ENCODE results near the gene NCAPD2.
"Not testable (repeated sequence)": the region's sequence is repeated elsewhere in the genome, so short reads cannot be mapped to it uniquely, and the experiment has no call there.

Gene NCAPD2

DNA sequence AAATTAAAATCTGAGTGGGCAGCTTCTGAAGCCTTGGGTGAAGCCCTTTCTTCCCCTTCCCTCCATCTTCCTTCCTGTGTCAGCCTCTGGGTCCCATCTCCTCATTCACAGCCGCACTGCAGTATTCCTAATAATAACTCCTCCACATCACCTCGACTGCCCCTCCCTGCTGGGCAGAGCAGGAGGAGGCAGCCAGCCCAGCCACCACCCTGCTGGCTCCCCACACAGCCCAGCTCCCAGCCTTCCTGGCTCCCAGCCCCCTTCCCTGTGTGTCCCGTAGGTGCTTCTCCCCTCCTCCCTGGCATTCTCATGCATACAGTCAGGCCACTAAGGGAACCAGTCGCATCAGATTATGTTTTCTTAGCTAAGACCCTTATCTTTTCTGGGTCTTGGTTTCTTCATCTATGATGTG lies 58.2 kb downstream of the NCAPD2 start:
- no peak for DNase-seq

DNA sequence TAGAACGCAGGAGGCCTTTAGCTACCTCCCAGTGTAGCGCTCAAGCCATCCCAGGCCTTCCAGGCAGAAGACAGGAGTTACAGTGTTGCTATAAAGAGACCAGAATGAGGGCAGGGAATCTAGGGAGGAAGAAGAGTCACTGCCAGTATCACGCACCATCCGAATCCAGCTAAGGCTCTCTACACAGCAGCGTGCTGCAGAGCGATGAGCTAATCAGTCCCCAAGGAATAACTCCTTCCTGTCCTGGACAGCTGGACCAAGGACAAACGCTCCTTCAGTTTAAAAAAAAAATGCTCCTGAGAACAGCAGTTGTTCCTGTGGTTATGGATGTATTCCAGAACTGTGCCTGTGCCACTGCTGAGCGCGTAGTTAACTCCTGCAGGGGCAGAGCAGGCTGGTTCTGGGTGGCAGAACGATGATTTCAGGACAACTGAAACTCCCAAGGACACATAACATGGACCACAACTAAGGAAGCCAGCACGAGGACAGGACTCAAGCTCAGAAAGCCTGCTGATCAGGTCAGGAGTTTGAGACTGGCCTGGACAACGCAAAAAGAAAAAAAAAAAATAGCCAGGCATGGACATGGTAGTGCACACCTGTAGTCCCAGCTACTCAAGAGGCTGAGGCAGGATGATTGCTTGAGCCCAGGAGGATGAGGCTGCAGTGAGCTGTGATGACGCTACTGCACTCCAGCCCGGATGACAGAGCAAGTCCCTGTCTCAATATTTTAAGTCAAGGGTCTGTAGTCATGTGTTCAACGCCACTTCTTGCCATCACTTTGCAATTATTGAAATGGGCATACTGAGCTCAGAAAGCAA lies 59.4 kb downstream of the NCAPD2 start:
- no peak for DNase-seq

DNA sequence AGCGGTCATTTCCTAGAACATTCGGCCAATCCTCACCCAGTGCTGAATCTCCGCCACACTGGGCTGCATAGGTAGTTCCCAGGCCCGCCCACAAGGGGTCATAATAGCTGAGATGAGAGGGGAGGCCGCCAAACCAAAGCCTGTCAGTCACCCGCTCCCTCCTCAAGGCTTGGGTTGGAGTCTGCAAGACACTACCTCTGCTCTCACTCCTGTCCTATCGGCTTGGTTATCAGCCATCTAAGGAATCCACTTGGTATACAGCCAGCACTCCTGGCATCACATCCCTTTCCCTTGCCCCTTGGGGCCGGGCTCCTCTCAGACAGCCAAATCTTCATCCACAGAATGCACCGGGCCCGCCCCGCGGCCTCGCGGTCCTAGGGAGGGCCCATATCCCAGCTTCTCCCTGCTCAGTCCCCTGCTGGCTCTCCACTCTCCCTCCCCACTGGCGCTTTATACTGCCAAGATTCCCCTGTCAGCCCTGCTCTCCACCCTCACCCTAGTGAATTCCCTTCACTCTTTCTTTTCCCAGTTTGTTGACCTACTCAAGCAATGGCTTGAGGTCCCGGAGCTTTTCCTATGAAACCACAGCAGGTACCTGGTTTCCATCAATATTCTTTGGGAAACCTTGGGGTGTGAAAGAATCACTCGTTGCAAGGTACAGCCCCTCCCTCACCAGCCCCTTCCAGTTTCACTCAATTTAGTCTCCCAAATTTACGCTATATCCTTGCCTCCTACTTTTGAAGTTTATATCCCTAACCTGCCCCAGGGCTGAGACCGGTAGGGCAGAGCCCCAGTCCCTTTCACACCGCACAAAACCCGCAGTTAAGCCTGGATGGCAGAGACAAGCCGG lies 60.5 kb downstream of the NCAPD2 start:
- DNase-seq = no peak

DNA sequence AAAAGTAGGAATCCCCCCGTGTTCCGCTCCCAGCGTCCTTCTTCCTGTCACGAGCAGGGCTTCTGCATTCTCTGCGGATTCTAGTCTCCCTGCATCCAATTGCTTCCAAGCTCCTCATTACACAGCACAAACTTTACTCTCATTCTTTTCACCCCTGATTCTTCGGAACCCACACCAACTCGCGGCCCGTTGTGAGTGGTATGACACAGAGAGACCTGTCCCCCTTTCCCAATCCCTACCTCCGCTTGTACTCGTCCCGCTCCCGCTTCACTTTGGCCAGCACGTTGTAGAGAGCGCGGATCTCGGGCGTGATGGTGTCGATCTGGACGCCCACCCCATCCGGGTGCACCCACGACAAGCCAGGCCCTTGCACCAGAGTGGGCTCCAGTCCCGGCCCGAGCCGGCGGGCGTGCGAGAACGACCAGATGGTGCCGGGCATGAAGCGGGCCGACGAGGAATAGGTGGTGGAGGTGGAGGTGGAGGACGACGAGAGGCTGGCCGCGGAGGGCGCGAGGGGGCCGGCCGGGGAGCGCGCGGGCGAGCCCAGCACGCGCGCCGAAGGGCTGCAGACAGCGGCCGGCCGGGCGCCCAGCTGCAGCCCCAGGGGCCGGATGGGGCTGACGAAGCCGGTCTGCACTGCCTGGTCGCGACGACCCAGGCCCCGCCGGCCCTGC lies 61.3 kb downstream of the NCAPD2 start:
- no peak for DNase-seq

DNA sequence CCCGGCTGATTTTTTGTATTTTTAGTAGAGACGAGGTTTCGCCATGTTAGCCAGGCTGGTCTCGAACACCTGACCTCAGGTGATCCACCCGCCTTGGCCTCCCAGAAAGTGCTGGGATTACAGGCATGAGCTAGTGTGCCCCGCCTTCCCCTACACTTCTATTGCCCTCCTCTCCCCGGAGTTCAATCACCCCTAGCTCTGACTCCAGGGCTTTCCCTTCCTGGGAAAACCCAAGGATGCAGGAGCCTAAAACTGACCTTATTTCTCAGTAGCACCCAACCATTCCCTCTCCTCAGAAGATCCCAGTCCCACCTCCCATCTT lies 62.6 kb downstream of the NCAPD2 start:
- DNase-seq = not testable (repeated sequence)

DNA sequence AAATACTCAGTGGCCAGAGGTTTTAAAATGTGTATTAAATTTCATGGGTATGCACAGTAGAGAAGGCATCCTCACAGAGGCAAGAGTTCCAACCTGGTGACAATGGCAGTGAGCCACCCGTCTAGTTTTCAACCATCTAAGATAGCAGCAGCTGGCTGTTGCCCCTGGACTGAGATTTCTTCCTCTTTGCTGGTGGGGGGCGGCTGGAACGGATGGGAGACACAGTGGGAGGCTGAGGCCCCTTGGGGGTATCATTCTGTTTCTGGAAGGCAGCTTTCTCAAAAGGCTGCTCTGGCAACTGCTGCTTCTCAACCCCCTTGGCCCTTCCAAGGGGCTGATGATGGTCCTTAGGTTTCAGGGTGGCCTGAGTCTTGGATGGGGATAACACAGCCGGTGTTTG lies 63.0 kb downstream of the NCAPD2 start:
- no peak for DNase-seq

DNA sequence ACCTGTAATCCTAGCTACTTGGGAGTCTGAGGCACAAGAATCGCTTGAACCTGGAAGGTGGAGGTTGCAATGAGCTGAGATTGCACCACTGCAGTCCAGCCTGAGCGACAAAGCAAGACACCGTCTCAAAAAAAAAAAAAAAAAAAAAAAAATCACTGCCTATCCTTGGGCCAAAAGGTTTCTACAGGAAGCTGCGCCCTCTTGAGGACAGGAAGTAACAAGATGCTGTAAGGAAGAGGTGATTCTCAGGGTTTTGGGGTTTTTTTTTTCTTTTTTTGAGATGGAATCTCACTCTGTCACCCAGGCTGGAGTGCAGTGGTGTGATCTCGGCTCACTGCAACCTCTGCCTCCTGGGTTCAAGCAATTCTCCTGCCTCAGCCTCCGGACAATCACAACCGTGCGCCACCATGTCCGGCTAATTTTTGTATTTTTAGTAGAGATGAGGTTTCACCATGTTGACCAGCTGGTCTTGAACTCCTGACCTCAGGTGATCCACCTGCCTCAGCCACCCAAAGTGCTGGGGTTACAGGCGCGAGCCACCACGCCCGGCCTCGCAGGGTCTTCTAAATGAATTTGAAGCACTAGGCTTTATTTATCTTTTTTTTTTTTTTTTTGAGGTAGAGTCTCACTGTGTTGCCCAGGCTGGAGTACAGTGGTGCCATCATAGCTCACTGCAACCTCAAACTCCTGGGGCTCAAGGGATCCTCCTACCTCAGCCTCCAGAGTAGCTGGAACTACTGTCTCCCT lies 64.3 kb downstream of the NCAPD2 start:
- DNase-seq = not testable (repeated sequence)

DNA sequence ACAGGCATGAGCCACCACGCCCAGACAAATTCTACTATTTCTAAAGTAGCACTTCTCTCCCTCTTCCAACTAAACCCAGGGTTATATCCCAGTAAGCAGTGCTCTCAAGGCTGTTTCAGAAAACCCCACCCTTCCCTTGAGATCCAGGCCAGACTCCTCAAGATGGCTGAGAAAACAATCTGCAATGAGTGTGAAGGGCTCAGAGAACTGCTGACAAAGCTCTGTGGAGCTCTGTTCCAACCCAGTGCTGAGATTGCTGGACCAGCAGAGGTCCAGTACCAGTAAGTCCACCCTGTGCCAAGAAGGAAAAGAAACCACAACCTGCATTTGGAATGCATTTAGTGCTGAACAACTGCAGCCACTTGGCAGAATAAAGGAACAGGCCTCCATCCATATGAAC lies 65.6 kb downstream of the NCAPD2 start:
- DNase-seq = no peak

DNA sequence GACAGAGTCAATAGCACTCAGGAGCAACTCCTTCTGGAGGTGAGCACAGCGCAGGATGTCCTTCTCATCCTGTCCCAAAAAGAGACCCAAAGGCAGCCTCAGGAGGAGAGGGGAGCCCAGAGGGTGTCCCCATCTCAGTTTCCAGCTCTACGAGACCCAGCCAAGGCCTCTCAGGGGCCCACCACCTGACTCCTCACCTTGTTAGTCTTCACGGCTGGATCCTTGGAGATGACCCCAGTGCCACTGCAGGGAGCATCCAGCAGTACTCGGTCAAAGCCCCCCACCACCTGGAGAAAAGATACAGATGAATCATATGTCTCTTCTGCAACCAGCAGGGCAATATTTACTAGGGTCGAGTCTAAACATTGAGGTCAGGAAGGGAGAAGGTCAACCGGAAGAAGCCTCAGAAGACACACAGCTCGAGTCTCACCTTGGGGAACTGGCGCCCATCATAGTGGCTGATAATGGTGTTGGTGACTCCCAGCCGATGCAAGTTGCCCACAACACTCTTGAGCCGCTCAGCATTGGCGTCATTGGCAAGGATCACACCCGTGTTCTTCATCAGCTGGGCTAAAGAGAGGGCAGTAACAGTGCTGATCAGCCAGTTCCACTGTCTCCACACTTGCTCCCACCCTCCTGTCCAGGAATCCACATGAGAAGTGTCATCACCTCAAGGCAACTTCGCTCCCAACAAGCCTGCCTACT lies 66.8 kb downstream of the NCAPD2 start:
- no peak for DNase-seq

DNA sequence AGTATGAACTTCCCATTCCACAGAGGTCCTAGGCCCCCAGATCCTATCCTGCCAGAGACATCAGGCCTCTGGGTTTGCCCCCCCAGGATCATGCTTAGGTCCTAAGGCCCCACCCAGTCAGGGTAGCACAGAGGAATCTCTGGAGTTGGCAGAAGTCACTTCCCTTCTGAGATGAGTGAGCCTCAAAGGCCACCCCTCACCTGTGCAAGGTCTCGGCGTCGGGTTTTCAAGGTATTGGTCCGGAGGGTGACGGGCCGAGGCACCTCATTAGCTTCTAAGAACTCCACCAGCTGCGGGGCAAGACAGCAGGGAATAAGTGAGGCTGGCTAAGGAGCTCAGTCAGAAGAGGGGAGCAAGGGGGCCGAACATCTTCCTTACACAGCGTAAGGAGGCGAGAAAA lies 69.0 kb downstream of the NCAPD2 start:
- no peak for DNase-seq

DNA sequence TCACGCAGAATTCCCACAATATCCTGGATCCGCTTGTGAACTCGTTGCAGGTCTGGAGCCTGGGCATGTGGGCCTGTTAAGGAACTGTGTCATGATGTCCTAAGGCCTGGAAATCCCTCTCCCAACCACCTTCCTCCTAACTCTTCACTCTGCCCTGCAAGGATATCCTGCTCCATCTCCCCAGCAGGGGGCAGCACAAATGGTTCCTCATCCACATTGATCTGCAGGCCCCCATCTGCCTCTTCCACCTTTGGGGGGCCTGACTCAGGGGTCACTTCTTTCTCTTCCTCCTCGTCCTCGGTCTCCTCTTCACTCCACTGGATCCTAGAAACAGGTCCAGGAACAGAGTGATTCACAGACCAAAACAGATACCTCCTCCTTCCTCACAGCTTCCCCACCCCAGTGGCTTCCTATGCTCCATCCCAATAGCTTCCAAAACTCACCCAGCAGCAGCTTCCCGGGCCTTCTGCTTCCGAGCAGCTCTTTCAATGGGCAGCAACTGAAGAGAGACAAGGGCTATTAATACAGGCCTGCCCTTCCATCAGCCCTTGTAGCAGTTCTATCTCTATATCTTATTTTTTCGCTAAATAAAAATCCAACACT lies 69.6 kb downstream of the NCAPD2 start:
- peak; percentile 15 for DNase-seq

DNA sequence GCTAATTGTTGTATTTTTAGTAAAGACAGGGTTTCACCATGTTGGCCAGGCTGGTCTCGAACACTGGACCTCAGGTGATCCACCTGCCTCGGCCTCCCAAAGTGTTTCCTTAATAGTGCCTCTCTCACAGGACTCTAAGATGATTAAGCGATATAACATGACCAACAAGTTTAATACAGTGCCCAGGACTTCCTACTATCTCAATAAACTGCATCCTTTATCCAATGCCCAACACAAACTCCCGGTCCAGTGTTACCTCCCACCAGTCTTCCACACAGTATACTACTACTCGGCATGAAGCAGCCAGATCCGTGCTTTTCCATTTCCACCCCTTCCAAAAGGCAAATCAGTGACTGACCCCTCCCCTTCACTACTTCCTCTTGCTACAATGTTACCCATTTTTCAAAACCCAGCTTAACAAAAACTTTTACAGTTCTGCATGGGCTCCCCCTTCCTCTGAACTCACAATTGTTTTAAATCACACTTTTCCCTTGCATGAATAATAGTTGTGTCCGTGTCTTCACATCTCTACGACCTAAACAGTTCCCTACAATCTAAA lies 73.3 kb downstream of the NCAPD2 start:
- no peak for DNase-seq

DNA sequence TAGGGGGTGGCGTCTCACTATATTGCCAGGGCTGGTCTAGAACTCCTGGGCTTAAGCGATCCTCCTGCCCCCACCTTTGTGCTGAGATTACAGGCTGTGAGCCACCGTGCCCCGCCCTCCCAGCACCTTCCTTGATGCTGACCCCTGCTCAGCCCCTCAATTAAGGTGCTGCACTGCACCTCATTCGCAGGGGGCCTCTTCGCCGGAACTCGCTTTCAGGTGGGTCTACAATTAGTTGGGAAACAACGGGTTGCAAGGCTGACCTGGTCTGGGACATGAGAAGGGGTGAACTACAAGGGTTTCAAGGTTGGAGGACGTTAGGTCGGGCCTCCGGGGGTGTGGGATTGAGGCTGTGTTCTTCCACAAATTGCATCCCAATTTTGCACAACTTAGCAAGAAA lies 75.4 kb downstream of the NCAPD2 start:
- no peak for DNase-seq

DNA sequence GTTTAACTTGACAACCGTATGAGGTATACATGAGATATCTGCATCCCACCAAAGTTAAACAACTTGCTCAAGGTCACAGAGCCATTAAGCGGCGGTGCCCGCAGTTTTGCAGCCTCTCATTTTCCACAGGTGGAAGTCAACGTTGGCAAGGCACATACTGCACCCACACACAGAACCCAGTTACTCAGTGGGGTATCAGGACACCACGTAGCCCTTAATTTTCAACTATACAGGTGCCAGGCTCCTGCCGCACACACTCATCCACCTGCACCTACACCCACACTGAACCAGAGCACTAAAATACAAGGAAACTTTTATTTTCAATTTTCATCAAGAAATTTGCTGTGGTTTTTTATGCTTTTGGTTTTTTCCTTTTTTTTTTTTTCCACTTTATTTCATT lies 75.9 kb downstream of the NCAPD2 start:
- DNase-seq = no peak

DNA sequence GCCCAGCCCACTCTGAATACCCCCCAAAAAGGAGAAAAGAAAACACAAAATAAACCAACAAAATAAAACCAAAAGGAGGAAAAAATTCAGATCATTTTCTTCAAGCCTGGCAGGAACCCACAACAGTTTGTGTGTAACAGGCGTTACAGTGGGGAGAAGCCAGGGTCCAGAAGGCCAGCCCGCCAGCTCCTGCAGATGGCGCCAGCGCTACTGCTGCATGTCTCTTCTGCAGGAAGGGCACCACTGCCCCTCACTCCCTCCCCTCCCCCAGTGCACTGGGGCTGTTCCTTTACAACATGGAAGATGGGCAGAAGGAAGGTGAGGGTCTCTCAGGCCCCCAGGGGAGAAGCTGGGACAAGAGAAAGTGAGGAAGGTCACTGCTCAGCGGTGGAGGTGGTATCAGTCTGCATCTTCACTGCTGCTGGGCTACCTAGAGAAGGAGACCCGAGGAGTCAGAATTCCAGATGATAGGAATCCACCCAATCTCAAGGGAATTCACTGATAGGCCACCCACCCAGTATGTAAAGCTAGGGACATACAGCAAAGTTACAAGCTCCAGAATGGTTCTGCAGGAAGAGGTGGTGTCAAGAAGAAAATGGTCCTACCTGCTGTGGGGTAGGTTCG lies 76.5 kb downstream of the NCAPD2 start:
- peak; percentile 15 for DNase-seq

DNA sequence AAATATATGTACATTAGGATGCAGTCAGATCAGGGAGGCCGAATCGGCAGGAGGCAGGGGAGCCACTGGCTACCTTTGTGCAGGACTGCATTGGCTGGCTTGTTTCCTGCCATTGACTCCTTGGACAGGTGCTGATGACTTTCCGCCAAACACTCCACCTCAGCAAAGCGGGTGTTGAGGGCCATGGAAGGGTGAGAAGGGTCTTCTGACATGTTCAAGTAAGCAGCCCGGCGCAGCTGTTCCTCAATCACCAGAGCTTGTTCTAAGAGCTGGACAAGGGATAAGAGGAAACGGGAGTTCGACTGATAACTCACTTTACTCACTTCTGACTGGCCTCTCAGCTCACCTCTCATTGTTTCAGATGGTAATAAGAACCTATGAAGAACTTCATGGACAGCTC lies 79.1 kb downstream of the NCAPD2 start:
- no peak for DNase-seq

DNA sequence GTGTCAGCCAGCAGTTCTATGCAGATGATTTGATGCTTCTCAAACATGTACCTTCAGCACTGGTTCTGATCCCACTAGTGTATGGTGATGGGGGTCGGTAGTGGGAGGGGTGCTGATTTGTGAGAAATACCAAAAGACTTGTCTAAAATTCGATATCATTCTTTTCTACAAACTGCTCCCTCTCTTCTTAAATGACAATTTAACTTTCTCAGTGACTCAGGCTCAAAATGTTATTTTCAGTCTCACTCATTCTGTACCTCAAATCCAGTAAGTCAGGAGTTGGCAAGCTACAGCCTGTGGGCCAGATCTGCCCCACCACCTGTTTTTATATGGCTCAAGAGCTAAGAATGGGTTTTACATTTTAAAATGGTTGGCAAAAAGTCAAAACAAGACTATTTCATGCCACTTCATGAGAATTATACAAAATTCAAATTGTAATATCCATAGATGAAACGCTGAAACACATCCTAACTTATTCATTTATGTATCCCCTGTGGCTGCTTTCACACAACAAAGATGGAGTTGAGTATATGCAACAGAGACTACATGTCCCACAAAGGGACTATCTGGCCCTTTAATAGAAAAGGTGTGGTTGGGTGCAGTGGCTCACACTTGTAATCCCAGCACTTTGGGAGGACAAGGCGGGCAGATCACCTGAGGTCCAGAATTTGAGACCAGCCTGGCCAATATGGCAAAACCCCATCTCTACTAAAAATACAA lies 80.8 kb downstream of the NCAPD2 start:
- DNase-seq = no peak

DNA sequence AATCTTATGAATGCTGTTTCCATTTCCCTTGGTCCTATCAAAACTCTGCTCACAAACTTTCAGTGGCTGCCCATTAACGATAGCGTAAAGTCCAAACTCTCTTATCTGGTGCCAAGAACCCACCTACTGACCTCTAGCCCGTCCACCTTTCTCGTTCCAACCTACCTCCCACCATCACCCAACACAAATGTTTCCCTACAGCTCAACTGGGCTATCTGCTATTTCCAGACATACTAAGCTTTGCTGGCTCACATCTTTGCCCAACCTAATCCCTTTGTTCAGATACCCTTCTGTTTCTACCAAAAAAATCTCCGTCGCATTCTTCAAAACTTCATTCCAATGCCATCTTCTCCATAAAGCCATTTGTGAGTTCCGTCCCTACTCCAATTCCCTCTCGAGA lies 81.7 kb downstream of the NCAPD2 start:
- no peak for DNase-seq
